LNCAP (cell line): ENCODE results near the gene ITPR1.

Experiments
- CTCF ChIP-seq: fragments of 450-650 bp; IDR thresholded peaks from 2 replicates; pipeline ENCODE4 v1.5.1; 2017; ENCODE audit warnings: mild to moderate bottlenecking

The ITPR1 gene

GRCh38 chr3:4695846-4696245 lies 202.7 kb downstream of the ITPR1 start:
- no peak for TF ChIP-seq CTCF

- no peak for TF ChIP-seq CTCF
These were observed 203.1 kb downstream of the ITPR1 start for GRCh38 chr3:4696266-4696665.

- no peak for TF ChIP-seq CTCF
These were observed 205.1 kb downstream of the ITPR1 start for GRCh38 chr3:4698125-4698821.

GRCh38 chr3:4703054-4703480 lies 209.9 kb downstream of the ITPR1 start:
- TF ChIP-seq CTCF = no peak

GRCh38 chr3:4704552-4704951 lies 211.4 kb downstream of the ITPR1 start:
- no peak for TF ChIP-seq CTCF

GRCh38 chr3:4707324-4707723 lies 214.2 kb downstream of the ITPR1 start:
- TF ChIP-seq CTCF = no peak

- TF ChIP-seq CTCF = no peak
These were observed 215.1 kb downstream of the ITPR1 start for GRCh38 chr3:4708230-4708629.

GRCh38 chr3:4709341-4709740 lies 216.2 kb downstream of the ITPR1 start:
- no peak for TF ChIP-seq CTCF
